BJ (cell line): Measurements from ENCODE around the gene NIT1. TPM values are rescaled to one million over a fixed set of nuclear protein-coding genes. Genes with fewer than 3 reads are reported as not detected.

ENCODE experiments used
- CTCF ChIA-PET: fragments of 350-600 bp; formaldehyde crosslinking; extraction: SDS; loops from one replicate; lab custom pipeline; 2021; ENCODE audit warnings: antibody characterized with exemption, inconsistent platforms; lab: Yijun Ruan, JAX
- POLR2A ChIA-PET: fragments of 300-600 bp; sonication (Branson Sonifier 250); formaldehyde crosslinking; extraction: SDS; loops from one replicate; lab custom pipeline; 2021; ENCODE audit warnings: antibody characterized with exemption; lab: Charles Lee
- DNase-seq: peaks from one replicate; pipeline ENCODE4 v3.0.0-alpha.2; 2011; ENCODE audit warnings: low read depth
- H3K27me3 ChIP-seq: 2 replicates; pipeline ENCODE4 v1.6.0; 2011; ENCODE audit warnings: low read length; ENCODE audit not compliant: control insufficient read depth, insufficient read depth
- H3K36me3 ChIP-seq: 2 replicates; pipeline ENCODE4 v1.5.1; 2011; ENCODE audit warnings: low read length; ENCODE audit not compliant: control insufficient read depth, insufficient read depth
- H3K4me3 ChIP-seq: 2 replicates; pipeline ENCODE4 v1.5.1; 2011; ENCODE audit warnings: low read depth, mild to moderate bottlenecking, control low read depth, low read length
- CTCF ChIP-seq: IDR thresholded peaks from 2 replicates; pipeline ENCODE4 v1.5.1; 2011; ENCODE audit warnings: low read depth, mild to moderate bottlenecking, control low read depth, inconsistent platforms, low read length, moderate library complexity; ENCODE audit not compliant: insufficient read depth
- polyA minus RNA-seq: library from RNA; depleted of rRNA, polyadenylated mRNA; stranded (reverse); fragments of >200 nt; gene quantifications from 2 replicates; pipeline ENCODE4 v1.2.3, GENCODE V29; 2011; rRNA and poly(A)+ RNA removed
- polyA plus RNA-seq: library from polyadenylated mRNA; depleted of rRNA; stranded (reverse); fragments of >200 nt; gene quantifications from 2 replicates; pipeline ENCODE4 v1.2.3, GENCODE V29; 2011; rRNA removed

The NIT1 gene
- polyA plus RNA-seq = 24.2 and 36.7 TPM in 2 replicates
- 26.1 and 34.5 TPM in 2 replicates for polyA minus RNA-seq

GRCh38 chr1:161117759-161118581 is at the start of gene NIT1, which contains the start of gene PFDN2:
TSS of gene NIT1 (plus strand) at chr1:161118105. CDS start at chr1:161118177, 72 bp downstream.
TSS of gene PFDN2 (minus strand) at chr1:161118037. CDS start at chr1:161118026, 11 bp downstream.
- Histone ChIP-seq H3K27me3 (no peaks in the 10 kb centered on the region), H3K36me3 (peaks cover 16% of the 10 kb centered on the region), H3K4me3 (peak within 1 kb of the TSS; percentile 65)
- POLR2A ChIA-PET = interaction anchor here (0.6 to 1.0 kb wide), 2 partner anchors 15 to 79 kb away, joined by 6 read pairs; no protein-coding TSS in a partner anchor
- DNase-seq = no peak
- TF ChIP-seq CTCF = no peak
- CTCF ChIA-PET = interaction anchor here (0.6 to 2.5 kb wide), 6 partner anchors 9 to 790 kb away, joined by 3 to 9 read pairs (median 4); partner anchors contain the start of gene KLHDC9

- CTCF ChIA-PET = interaction anchor here (0.7 to 3.0 kb wide), 3 partner anchors 11 to 28 kb away, joined by 3 to 13 read pairs (median 7); no protein-coding TSS in a partner anchor
Measured at GRCh38 chr1:161068306-161069234, 49.3 kb upstream of the NIT1 start.

GRCh38 chr1:161069241-161069640 is 48.7 kb upstream of the NIT1 start:
- POLR2A ChIA-PET = no interaction called here
- Histone ChIP-seq H3K27me3 (no peaks in the 10 kb centered on the region; the same call in 1 of the 2 replicates), H3K4me3 (no peak overlapping the region), H3K36me3 (no peaks in the 10 kb centered on the region)
- CTCF ChIA-PET = interaction anchor here (1.3 to 12.3 kb wide), 4 partner anchors 10 to 28 kb away, joined by 4 to 132 read pairs (median 10); partner anchors contain the start of gene KLHDC9
- no peak for DNase-seq
- TF ChIP-seq CTCF = no peak

More at GRCh38 chr1:161068306-161069234, 49.3 kb upstream of the NIT1 start:
- POLR2A ChIA-PET = no interaction called here
- Histone ChIP-seq H3K36me3 (no peaks in the 10 kb centered on the region), H3K4me3 (no peak overlapping the region), H3K27me3 (no peaks in the 10 kb centered on the region; the same call in 1 of the 2 replicates)
- DNase-seq = no peak
- TF ChIP-seq CTCF = no peak

GRCh38 chr1:161069731-161070270 is 48.1 kb upstream of the NIT1 start, which contains the start of gene ARHGAP30:
TSS of gene ARHGAP30 (minus strand) at chr1:161069891. CDS start at chr1:161069624, 267 bp downstream.
- TF ChIP-seq CTCF = no peak
- DNase-seq = no peak
- Histone ChIP-seq H3K27me3 (no peaks in the 10 kb centered on the region), H3K4me3 (no peak within 1 kb of the TSS), H3K36me3 (no peaks in the 10 kb centered on the region)
- ChIA-PET POLR2A (no interaction called here), CTCF (interaction anchor here (1.3 to 12.3 kb wide), 3 partner anchors 10 to 27 kb away, joined by 4 to 132 read pairs (median 7); partner anchors contain the start of gene KLHDC9)
